ENCODE results near the gene LIFR. TPM values are rescaled to one million over a fixed set of nuclear protein-coding genes. Genes with fewer than 3 reads are reported as not detected.

The LIFR gene
- total RNA-seq, 2 experiments from 2014 or later = not detected

DNA sequence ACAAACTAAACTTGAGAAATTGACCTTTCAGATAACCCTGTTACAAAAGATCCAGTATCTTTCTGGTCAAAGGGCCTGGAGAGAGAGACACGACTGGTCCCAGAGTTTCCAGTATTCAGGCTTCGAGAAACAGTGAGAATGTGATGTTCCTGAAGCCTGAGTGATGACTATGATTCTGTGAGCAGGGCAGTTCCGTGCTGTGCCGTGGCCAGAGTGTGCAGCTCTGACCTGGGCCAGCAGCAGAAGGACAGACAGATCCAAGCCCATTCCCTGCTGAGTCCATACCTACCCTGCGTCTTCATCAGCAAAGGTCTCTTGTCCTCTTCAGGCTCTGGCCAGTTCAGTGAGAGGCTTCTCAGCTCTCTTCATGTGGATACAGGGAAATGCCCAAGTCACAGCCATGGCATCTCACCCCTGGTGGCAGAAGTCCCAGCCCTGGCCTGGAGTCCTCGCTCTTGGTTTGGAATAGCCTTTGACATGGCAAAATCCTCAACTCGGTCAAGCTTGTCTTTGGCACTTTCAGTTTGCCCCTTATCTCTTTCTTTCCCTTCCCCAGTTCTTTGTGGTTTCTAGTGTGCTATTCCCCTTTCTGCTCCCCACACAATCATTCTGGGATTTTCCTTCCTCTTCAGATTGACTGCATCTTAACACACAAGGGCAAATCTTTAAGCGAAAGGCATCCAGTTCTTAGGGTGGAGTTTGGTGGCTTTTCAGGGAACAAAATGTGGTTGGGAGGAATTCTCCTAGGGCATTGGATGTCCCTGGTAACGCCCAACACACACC is 107.7 kb downstream of the LIFR start:
- CTCF ChIA-PET = no interaction called here
- POLR2A ChIA-PET = no interaction called here

GRCh38 chr5:38447786-38448185 is 108.7 kb downstream of the LIFR start:
- ChIA-PET CTCF (no interaction called here), POLR2A (no interaction called here)

DNA sequence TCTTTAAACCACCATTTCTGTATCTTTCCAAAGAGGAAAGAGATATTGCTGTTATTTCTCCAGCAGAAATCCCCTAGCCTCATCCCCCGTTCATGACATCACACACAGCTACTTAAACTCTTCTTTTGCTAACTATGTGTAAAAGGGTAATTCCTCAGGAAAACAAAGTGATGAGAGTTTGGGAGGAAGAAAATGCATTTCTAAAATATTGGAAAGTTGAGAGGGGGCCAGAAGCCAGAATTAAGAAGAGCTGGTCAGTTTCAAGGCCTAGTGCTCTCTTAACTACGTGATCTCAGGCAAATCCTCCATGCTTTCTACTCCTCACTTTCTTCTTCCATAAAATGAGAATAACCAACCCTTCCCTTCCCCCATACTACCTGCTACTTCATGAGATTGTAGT is 109.4 kb downstream of the LIFR start:
- ChIA-PET POLR2A (no interaction called here), CTCF (interaction anchor here (1.5 kb wide), 1 partner anchor 10 kb away, joined by 4 read pairs; no protein-coding TSS in a partner anchor)

- POLR2A ChIA-PET = no interaction called here
- CTCF ChIA-PET = interaction anchor here (1.5 kb wide), 1 partner anchor 9 kb away, joined by 4 read pairs; no protein-coding TSS in a partner anchor
Observed at GRCh38 chr5:38446029-38446522, 110.4 kb downstream of the LIFR start.

DNA sequence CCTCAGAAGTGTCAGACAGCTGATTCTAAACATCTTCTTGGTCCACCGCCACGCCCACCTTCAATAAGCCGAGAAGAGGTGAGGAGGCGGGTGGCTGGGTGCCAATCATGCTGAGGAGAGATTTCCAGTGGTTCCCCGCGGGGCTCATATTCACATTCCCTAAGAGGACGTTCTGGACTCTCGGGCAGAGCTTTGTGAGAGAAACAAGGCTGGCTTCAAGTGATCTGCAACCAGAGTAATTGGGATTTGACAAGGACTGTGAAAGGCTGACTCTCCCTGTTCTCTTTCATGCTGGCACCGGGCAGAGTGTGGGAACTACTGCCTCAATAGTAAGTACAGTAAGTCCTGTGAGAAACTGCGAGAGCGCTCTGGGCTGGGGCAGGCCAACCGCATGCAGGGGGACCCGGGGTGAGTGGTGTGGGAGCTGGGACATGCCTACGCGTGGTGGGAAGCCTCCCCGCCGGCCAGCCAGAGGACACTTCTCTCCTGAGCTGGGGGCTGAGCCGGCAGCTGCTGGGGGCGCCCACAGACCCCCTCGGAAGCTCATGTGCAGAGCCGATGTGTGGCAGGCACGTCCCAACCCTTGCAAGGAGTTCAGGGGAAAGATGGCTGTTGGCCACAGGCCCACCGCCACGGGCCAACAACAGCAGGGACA is 110.9 kb downstream of the LIFR start:
- POLR2A ChIA-PET = no interaction called here

GRCh38 chr5:38443390-38443789 is 113.1 kb downstream of the LIFR start:
- POLR2A ChIA-PET = no interaction called here
- CTCF ChIA-PET = interaction anchor here (0.7 to 3.6 kb wide), 3 partner anchors 366 to 479 kb away, joined by 3 to 36 read pairs (median 13); no protein-coding TSS in a partner anchor

More for the DNA sequence above, 110.9 kb downstream of the LIFR start:
- CTCF ChIA-PET = interaction anchor here (1.5 kb wide), 1 partner anchor 9 kb away, joined by 4 read pairs; no protein-coding TSS in a partner anchor

DNA sequence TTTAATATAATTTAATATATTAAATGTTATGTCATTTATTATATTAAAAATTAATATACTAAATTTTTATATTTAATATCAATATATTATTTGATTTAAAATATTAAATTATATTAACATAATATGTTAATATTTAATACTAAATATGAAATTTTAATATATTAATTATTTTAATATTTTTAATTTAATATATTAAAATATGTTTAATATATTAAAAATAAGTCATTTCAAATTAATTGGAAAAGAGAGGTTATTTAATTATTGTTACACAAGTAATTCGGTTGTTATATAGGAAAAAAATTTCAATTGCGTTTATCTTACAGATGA is 114.2 kb downstream of the LIFR start:
- ChIA-PET POLR2A (no interaction called here), CTCF (interaction anchor here (0.5 to 3.6 kb wide), 26 partner anchors 9 to 481 kb away, joined by 3 to 36 read pairs (median 3); no protein-coding TSS in a partner anchor)

DNA sequence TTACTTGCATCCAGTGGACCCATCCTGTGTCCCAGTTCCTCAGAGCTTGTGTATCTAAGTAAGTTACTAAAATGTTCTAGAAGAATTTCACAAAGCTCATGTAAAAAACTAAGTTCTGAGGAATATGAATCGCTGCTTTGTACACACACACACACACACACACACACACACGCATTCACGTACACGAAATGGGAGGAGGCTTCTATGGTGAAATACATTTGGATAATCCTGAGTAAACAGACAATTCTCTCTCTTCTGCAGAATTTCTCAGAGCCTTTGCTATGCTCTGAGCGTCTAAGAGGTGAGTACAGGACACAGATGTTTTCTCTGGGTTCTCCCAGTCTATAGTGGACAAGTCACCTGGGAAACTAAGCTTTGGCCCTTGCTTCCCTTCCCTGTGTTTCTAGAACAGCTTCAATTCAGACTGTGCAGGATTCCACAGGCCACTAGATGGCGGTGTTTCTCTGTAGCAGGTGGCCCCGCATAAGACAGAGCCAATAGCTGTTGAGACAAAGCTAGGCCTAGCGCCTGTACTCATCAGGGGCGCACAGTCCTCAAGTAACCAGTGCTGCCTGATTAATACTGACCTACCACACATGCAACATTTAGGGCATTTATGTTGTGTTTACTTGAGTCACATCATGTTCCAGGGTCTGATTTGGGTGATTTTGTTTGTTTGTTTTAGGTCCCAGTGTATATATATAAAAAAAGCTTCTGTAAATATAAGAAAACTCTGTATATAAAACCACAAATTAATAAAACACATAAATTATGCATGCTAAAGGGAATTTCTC is 114.8 kb downstream of the LIFR start:
- POLR2A ChIA-PET = no interaction called here

DNA sequence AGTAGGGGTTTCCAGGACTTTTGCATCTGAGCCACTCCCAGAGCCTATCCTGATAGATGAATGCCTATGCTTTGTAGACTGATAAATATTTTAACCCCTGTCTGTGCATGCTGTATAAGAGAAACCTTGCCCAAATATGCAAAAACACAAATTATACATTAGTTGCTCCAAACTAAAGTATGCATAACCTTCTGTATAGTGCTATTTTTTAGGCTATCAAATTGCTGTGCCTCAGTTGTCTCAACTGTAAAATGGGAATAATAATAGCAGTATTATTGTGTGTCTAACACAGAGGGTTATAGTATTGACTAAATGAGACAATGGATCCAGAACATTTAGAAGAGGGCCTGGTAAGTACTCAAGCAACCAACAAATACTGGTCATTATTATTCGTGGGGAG is 117.7 kb downstream of the LIFR start:
- POLR2A ChIA-PET = no interaction called here
- CTCF ChIA-PET = no interaction called here

More for the DNA sequence above, 114.8 kb downstream of the LIFR start:
- CTCF ChIA-PET = interaction anchor here (0.5 to 3.6 kb wide), 32 partner anchors 8 to 755 kb away, joined by 3 to 36 read pairs (median 3); no protein-coding TSS in a partner anchor

GRCh38 chr5:38434966-38435705 is 121.3 kb downstream of the LIFR start:
- POLR2A ChIA-PET = no interaction called here
- CTCF ChIA-PET = no interaction called here

DNA sequence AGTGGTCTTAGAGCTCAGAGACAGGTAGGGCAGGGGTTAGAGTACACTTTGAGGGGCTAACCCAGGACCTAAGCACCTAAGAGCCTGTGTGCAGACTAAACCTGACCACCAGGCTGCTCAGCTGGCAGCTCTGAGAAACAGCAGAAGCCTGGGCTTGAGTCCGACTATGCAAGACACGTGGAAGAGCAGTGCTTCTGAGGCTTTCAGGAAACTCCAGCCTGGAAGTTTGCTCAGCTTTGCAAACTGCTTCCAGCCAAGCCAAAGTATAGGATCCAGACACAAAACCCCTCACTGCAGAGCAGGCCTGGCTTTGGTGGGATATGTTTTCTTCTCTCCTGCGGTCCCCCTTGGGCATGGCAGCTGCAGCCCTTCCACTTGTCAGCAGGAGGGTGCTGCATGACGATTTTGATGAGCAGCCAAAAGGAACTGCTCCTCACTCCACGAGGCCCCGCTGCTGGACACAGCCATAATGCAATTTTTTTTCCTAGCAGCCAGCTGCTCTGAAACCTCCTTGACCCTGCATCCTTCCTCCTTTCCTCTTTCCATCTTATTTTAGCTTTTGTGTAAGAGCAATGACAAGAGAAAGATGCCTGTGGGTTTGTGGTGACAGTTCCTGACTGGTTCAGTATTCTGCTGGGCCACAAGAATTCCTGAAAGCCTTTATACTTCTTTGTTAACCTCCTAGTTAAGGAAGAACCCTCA is 123.1 kb downstream of the LIFR start:
- ChIA-PET POLR2A (no interaction called here), CTCF (interaction anchor here (1.5 kb wide), 1 partner anchor 8 kb away, joined by 4 read pairs; no protein-coding TSS in a partner anchor)

DNA sequence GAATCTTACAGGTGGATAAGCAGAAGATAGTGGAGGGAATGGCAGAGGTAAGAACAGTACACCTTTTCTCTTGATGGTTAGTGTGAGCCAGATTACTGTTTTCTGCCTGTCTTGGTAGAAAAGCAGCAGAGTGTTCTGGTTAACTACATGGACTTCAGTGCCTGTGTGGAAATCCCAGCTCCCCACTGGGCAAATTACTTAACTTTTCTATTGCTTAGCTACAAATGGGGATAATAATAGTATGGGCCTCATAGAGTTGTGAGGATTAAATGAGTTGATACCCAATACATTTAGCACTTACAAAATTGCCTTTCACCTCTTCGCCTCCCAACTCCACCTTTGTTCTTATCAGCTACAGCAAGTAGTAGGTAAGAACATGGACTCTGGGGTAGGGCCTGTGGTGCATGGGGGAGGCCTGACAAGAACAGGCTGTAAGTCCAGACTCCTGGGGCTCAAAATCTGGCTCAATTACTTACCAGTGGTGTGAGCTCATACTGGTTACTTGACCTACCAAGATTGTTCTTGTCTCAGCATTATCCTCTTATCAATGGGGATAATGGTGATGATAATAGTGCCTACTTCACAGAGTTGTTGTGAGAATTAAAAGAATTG is 125.1 kb downstream of the LIFR start:
- CTCF ChIA-PET = interaction anchor here (1.0 kb wide), 1 partner anchor 10 kb away, joined by 3 read pairs; no protein-coding TSS in a partner anchor
- POLR2A ChIA-PET = no interaction called here

DNA sequence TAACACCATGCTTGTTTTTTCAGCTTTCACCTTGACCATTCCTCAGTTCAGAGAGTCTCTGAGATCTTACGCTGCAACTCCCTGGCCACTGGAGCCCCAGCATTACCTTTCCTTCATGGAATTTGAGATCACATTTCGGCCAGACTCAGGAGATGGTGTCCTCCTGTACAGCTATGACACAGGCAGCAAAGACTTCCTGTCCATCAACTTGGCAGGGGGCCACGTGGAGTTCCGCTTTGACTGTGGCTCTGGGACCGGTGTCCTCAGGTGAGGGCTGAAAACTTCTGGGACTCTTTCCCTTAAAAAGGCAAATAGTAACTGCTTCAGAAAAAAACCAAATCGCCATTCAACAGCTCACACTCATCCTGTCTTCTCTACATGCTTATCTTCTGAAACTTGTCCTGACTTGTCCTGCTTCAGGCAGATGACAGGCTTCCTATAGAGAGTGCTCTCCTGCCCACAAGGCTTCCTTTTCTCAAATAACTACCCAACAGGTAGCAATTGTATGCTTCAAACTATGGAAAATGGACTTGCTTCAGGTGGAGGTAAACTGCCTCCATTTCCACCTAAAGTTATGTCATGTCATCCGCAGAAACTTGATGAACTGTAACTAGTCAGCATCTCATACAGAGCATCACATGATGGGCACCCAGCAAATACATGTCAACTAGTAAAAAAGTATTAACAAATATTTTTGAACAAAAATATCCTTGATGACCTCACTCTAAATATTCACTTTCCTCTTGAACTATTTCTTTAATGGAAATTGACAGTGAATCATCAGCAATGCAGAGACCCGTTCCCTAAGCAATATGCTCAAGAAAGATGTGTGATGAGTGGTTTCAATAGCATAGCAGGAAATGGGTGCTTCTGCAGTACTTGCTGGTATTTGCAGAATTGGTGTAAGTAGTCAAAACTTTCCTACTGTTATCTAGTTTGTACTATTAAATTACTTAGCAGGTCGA is 129.2 kb downstream of the LIFR start:
- ChIA-PET POLR2A (no interaction called here), CTCF (no interaction called here)

- ChIA-PET POLR2A (no interaction called here), CTCF (no interaction called here)
Observed at GRCh38 chr5:38426490-38426889, 130.0 kb downstream of the LIFR start.
